HG03442 (cell line): ENCODE measurements around the gene VPS8.

Experiments
- ATAC-seq: cut with Tn5 transposase; IDR thresholded peaks from one replicate; pipeline ENCODE4 v1.9.1; 2021; ENCODE audit warnings: mild to moderate bottlenecking, moderate library complexity; ENCODE audit not compliant: unreplicated experiment

Gene VPS8

DNA sequence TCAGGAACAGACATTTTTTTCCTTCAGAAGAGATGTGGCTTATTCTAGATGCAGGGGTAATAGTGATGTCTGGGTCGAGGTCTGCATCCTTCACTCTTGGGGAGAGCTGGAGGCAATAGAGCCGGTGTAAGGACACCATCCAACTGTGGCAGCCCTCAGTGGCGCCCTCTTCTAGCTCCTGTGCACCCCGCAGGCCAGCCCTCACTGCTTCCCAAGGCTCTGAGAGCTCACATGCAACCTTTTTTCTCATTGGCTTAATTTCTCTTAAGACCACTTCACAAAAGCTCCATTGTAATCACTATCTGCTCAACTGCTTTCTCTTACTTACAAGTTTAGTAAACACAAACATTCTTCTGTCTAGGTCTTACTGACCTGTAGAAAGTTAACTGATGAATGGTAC, 3.9 kb upstream of the VPS8 start:
- ATAC-seq = no peak

DNA sequence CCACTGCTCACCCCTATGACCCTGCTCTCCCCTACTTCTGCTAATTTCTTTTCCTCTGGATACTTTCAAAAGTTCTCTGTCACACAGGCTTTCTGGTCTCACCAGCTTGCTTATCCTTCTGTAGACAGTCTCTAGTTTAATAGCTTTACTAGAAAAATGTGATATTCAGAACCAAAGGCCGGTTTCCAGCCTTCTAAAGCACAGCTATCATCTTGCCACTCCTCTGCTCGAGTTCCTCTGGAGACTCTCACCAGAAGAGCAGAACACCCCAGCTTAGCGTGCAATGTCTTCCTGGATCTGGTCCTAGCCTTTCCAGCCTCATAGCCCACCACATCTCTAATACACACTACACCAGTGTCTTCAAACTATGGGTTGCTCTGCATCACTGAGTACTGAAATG, 1.8 kb upstream of the VPS8 start:
- no peak for ATAC-seq

DNA sequence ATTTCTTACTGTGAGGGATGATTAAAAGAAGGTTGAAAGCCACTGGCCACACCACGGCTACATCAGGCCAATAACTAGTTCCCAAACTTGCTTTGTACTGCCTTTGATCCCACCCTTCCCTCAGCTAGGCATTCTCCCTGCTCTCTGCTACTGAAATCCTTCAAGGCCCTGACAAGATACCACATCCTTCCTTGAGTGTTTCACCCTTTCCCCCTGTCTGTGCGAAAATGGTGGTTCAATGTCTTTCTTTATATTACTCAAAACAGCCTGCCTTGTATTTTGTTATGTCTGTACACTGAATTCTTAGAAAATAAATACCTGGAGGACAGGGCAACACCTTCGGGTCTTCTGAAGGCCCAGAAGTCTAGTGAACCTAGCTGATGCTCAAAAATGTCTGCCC, 932 bp upstream of the VPS8 start:
- no peak for ATAC-seq

DNA sequence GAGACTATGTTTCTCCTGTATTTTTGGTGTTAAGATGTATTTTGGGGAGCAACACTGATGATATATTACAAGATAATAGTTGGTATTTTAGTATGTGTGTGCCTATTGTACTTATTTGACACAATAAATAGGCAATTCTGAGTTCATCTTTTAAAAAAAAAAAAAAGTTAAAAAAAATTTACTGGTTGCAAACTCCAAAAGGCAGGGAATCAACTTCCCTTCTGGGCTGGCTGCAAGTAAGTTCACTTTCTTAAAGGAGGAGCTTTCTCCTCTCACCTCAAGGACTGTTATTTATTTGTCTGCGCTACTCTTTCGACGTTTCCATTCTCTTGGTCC, 335 bp upstream of the VPS8 start:
- no peak for ATAC-seq

DNA sequence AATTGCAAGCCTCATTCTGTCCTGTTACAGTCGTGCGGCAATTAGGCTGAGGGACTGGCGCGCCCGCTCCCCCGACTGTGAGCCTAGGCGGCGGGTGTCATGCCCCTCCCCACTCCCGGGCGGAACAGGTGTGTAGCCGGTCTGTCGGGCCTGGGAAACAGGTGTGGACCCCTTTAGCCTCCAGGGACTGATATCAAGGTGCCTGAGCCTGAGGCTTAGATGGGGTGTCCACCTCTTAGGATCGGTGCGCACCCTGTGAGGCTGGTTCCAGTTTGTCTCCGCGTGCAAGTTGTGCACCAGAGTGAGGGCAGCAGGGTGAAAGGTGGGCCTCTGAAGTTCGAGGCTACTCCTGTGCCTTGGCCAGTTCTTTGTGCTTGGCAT, 686 bp downstream of the VPS8 start:
- ATAC-seq = peak; percentile 24

DNA sequence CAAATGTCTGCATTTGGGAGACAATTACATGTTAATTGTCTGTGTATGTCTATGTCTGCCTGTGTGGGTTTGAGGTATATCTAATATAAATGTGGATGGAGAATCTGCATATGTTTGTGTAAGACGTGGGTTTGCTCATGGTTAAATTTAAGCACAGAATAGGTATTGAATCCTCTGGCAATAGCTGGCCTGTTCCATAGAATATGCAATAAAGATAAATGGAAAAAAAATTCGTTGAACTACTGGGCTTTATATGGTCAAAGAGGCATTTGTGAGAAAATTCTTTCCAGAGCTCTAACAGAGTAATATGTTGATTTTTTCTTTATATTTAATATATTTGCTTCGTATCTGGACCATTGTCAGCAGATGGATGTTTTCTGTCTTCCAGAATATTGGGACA, 1.4 kb downstream of the VPS8 start:
- ATAC-seq = no peak

DNA sequence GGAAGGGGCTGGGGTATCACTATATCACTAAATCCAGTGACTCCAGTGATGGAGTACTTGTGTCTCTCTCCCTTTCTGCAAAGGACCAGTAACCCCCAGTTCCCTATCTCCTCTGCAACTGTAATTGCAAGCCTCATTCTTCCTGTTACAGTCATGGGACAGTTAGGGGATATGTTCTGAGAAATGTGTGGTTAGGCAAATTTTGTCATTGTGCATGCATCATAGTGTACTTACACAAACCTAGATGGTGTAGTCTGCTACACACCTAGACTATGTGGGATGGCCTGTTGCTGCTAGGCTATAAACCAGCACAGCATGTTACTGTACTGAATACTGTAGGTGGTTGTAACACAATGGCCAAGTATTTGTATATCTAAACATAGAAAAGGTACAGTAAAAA, 2.2 kb downstream of the VPS8 start:
- ATAC-seq = no peak

DNA sequence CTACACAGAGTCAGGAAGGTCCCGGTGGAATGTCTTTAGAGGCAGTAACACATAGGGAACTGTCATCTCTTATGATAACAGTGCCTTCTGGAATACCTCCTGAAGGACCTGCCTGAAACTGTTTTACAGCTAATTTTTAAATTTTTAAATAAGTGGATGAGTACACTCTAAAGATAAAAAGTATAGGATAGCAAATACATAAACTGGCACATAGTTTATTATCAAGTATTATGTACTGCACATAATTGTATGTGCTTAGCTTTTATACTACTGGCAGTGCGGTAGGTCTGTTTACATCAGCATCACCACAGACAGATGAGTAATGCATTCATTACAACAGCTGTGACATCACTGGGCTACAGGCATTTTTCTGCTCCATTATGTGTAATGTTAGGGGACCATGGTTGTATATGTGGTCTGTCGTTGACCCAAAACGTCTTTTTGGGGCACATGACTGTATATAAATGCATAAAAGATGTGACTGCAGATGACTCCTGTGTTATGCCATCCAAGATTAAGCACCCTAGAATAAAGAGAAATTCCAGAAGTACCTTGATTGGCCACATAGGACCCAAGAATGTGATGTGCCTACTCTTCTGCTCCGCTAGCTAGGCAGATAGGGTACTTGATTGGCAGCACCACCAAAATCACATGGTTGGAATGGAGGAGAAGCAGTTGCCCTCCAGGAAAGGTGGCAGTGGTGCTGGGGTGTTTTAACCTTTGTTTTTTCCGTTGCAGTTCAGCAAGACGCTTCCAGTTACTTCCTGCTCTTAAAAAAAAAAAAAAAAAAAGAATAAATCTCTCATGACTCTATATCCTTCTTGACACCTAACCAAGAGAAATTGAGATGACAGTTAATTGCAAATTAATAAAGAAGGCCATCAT, 3.3 kb downstream of the VPS8 start:
- no peak for ATAC-seq

DNA sequence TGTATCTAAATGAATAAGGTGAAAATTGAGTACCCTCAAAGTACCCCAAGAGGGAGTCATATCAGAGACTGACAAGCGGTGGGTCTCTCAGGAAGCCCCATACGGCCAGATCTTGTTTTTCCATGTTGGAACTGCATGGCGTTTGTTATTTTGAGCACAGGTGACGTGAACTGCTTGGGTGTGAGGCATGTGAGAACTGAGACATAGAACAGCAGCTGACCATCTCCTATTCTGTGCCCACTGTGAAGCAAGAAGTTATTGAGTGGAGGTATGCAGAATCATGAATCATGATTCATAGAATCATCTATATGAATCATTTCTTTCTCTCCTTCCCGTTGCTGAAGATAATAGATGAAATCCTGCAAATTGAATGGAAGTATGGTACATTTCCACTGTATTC, 4.6 kb downstream of the VPS8 start:
- no peak for ATAC-seq

DNA sequence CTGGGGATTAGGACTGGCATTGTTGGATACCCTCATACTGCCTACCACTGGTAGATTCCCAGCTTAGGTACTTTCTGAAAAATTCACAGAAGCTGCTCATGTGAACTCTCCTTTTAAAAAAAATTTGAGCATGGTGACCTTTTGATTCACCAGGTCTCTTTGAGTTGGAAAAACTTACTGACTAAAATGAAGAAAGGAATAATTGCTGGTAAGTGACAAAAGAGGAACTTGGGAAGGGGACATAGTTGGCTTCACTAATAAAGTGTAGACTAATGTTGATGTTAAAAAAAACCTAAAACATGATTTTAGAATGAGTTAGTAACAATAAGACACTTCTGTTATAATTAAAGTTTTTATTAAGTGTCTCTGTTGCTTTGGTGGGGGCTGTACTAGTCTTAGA, 8.6 kb downstream of the VPS8 start:
- no peak for ATAC-seq

DNA sequence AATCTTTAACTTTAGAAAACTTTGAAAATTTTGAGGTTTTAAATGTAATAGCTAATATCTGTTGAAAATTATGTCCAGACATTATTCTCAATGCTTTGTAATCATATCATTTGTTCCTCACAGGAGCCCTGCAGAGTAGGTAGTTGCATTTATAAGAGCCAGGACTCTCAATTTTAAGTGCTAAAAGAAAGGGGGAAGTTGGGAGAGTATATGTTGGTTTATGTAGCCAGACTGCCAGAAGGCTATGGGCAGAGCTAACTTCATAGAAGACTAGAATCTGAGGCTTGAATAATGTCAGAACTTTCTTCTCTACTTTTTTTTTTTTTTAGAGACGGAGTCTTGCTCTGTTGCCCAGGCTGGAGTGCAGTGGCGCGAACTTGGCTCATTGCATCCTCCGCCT, 9.1 kb downstream of the VPS8 start:
- ATAC-seq = no peak

DNA sequence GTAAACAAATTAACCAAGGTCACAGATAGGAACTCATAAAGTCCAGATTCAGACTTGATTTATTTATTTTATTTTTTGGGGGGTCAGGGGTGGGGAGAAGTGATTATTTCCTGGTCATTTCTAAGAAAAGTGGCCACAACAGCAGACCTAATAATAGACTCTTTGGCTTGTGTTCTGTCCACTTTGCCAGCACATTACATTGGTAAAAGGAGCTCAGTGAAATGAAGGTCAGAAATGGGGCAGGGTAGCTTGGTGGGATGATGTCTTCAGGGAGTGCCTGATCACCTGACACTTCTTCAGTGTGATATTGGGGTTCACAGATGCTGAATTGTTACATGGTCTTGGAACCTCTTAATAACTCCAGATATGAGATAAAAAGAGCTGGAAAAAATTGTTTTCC, 10.1 kb downstream of the VPS8 start:
- ATAC-seq = no peak

DNA sequence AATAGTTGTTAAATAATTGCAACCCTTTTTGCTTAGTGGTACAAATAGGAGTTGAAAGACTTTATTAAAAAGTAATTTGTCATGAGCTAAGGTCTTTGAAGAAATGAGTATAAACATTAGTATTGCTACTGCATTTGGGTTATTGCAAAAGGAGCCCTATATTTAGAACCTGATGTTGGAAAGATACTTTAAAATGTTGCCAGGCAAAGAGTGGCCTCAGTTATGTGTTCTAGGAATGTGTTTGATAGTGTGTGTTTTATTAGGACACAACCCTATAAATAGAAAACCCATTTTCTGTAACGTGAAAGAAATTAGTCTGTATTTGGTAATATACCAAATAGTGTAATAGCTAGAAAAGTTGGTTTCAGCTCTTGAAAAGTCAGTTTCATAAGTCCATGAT, 10.7 kb downstream of the VPS8 start:
- ATAC-seq = no peak

DNA sequence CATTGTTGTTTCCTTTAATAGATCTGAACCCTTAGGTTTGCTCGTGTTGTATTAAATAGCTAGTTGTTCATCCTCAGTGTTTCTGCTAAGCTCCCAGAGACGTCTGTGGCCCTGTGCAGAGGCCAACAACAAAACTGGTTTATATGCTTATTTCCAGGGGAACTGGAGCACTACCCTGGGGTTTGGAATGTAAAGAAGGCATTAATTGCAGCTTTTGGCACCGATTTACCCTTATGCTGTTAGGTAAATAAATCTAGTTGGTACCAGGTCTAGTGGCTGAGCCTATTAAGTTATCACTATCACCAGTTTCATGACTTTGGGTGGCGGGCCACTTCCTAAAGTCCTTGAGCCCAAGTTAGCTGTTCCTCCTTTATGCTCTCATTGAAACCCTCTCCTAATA, 12.0 kb downstream of the VPS8 start:
- ATAC-seq = no peak

DNA sequence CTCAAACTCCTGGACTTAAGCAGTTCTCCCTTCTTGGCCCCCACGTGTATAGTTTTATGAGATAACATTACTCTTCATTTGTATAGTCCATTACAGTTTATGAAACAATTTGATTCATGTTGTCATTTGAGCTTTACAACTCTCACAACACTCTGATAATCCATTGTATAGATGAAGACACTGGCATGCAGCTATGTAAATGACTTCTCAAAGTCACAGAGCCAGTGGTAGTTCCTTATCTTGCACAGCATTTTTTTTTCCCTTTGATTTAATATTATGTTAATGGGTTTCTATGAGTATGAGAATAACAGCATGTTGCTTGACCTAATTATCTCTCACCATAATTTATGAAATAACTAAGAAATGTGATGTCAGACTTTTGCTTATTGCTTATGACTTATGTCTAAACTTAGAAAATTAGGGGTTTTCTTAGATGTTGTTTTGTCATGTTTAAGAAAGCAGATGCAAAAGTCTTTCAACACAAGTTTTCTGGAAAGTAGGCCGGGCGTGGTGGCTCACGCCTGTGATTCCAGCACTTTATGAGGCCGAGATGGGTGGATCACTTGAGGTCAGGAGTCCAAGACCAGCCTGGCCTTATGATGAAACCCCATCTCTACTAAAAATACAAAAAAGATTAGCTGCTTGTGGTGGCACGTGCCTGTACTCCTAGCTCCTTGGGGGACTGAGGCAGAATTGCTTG, 13.3 kb downstream of the VPS8 start:
- no peak for ATAC-seq

DNA sequence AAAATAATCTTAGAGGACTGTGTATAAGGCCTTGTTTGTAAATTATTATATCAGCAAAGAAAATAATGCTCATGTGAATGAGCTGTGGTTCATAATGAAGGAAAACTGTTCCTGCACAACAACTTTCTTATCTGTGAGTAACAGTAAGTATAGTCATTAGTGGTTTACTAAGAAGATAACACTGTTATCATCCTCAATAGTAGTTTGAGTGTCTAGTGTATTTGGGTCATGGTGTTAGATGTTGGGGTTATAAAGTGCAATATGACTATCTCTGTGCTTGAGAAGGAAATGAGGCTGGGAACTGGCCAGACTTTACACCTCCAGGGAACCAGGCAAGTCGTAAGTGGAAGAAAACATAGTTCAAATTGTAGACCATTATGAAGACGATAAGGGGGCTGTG, 15.6 kb downstream of the VPS8 start:
- ATAC-seq = no peak

DNA sequence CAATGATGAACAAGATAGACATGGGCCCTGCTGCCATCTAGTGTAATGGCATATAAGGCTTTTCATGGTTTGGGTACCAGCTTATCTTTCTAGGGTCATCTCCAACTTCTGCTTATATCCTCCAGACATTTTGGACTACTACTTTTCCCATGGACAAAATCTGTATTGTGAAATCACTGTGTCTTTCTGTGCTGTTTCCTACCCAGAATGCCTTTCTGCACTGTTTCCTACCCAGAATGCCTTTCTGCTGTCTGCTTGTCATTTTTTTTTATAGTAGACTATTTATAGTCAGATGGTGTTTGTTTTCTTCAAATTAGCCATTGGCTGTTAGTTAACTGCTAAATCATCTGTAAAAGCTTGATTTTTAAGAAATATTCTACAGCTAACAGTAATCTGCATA, 20.1 kb downstream of the VPS8 start:
- no peak for ATAC-seq

DNA sequence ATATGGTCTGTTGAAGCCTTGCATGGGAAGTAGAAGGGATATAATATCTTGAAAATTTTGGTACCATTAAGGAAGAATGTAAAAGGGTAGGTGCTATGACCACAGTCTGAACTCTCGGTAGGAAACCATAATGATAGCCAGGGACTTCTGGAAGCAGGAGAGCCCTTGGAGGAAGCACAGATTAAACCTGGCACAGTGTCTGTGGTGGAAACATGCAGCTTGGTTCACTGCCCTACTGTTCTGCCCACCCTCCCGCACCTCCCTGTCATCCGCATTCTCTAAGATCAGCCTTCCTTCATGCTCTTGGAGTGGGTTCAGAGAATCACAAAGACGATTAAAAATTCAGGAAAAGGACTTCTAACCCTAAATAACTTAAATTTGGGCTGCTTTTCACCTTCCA, 20.9 kb downstream of the VPS8 start:
- ATAC-seq = no peak

DNA sequence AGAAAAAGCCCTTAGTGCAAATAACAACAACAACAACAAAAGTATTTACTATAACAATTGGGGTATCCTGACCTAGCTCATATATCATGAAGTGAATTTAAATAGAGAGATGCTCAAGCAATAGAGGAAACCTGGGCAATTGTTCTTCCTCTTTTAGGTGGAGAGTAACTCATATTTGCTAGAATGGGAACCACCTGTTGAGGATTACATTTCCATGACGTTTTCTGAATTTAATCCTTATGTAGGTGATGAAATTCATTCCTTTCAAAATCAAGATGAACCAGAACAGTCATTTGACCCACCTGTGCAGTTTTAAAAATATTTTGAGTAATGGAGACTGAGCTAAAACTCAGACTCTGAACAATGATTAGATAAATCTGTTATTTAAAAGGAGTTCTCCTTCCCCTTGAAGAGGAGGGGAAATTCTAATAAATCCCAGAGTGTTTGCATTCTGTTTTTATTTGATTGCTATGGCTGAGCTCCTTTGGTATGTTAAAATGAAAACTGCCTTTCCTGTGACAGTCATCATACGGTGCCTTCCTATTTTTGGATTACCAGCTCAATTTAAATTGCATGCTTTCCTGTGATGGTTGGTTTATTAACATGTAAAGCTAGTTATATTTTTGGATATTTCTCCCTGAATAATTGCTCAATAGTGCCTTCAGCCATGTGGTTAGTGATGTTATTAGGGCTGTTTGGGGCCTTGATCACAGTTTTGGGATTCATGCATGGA, 24.3 kb downstream of the VPS8 start:
- no peak for ATAC-seq

DNA sequence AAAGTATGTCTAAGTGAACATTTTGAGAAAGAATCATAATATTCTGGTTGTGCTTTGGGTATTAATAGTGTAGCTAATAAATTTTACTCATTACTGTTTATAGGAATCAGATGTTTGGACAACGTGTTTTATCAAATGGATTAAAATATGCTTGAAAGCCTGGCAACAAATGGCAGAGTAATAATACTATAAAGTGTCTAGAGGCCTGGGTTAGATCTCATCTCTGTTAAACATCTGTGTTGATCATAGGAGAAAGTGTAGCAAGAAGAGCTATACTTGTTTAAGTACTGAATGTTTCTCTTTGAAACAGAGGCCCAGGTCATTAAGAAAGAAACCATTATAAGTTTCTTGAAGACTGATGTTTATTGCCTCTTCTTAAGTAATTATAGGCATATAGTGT, 30.5 kb downstream of the VPS8 start:
- no peak for ATAC-seq

DNA sequence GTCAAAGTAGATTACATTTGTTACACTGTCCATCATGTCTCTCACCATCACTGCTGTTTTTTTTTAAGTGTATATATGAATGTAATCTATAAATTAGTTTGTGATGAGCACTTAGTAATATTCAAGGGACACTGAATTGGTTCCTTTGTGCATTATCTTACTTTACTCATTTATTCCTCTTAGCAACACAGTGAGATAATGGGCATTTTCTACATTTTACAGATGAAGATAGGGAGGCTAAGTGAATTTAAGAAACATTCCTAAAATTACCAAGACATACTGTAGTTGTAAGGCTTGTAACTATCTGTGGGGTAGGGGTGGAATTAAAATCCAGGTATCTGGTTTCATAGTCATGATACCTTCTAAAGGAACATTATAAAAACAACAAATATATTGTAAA, 33.9 kb downstream of the VPS8 start:
- ATAC-seq = no peak

DNA sequence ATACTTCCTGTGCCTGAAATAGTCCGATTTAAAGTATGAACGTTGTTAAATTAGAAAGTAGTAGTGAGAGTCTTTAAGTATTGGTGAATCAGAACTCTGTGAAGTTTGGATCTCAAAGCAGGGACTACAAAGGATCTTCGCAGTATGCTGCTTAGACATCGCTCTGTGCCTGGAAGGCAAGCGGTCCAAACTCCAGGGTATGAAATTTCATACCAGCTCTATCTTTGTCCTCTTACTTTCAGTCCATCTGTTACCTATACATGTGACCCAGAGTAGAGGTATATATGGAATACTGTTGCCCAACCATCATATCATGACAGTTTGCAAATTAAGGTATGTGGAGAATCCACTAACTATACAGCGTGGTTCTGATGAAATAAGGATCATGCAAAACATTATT, 34.5 kb downstream of the VPS8 start:
- ATAC-seq = no peak
